Measurements from ENCODE around the gene DLG1. TPM values are rescaled to one million over a fixed set of nuclear protein-coding genes. Genes with fewer than 3 reads are reported as not detected.

The DLG1 gene
- total RNA-seq, 1 donor: 49.6 TPM

- H3K4me3 ChIP-seq (ENCODE audit: low read depth, low read length): no peak overlapping the region
- no peak for TF ChIP-seq CTCF (IDR thresholded peaks at IDR 0.05; ENCODE audit: insufficient read depth, low read length)
- DNase-seq (ENCODE audit: low read depth): no peak
These were observed 289.8 kb downstream of the DLG1 start for GRCh38 chr3:197008436-197009209.

GRCh38 chr3:197007953-197008352 is 290.5 kb downstream of the DLG1 start:
- DNase-seq (ENCODE audit: low read depth): no peak
- TF ChIP-seq CTCF (IDR thresholded peaks at IDR 0.05; ENCODE audit: insufficient read depth, low read length): no peak
- no peak overlapping the region for H3K4me3 ChIP-seq (ENCODE audit: low read depth, low read length)

- no peak overlapping the region for H3K4me3 ChIP-seq (ENCODE audit: low read depth, low read length)
- DNase-seq (ENCODE audit: low read depth): no peak
- no peak for TF ChIP-seq CTCF (IDR thresholded peaks at IDR 0.05; ENCODE audit: insufficient read depth, low read length)
These were observed 291.0 kb downstream of the DLG1 start for GRCh38 chr3:197007296-197007940.

- no peak for DNase-seq (ENCODE audit: low read depth)
- no peak overlapping the region for H3K4me3 ChIP-seq (ENCODE audit: low read depth, low read length)
- no peak for TF ChIP-seq CTCF (IDR thresholded peaks at IDR 0.05; ENCODE audit: insufficient read depth, low read length)
These were observed 291.6 kb downstream of the DLG1 start for GRCh38 chr3:197006860-197007259.

GRCh38 chr3:197006446-197006845 is 292.0 kb downstream of the DLG1 start:
- no peak for DNase-seq (ENCODE audit: low read depth)
- no peak for TF ChIP-seq CTCF (IDR thresholded peaks at IDR 0.05; ENCODE audit: insufficient read depth, low read length)

GRCh38 chr3:197003461-197004385 is 294.7 kb downstream of the DLG1 start:
- H3K4me3 ChIP-seq (ENCODE audit: low read depth, low read length): peak overlapping the region; percentile 67
- TF ChIP-seq CTCF (IDR thresholded peaks at IDR 0.05; ENCODE audit: insufficient read depth, low read length): no peak
- peak; percentile 13 for DNase-seq (ENCODE audit: low read depth)

More at GRCh38 chr3:197006446-197006845, 292.0 kb downstream of the DLG1 start:
- H3K4me3 ChIP-seq (ENCODE audit: low read depth, low read length): no peak overlapping the region
